NCI-H446 (cell line): ENCODE measurements around the gene SIN3B.
"Not testable (repeated sequence)": the region's sequence is repeated elsewhere in the genome, so short reads cannot be mapped to it uniquely, and the experiment has no call there.

Experiments
- DNase-seq, 2 experiments: peaks; one replicate each; lab custom pipeline; 2025; lab: John Stamatoyannopoulos, UW

SIN3B gene

GRCh38 chr19:16829010-16829821, at the start of gene SIN3B:
Gene SIN3B, plus strand, starts transcription at chr19:16829398. Its CDS starts 23 bp downstream, at chr19:16829421.
- peak; percentile 84 to 96 for DNase-seq

- DNase-seq: no peak
These were observed 49.5 kb upstream of the SIN3B start for GRCh38 chr19:16779539-16780163.

- no peak for DNase-seq
These were observed 46.5 kb upstream of the SIN3B start for GRCh38 chr19:16782719-16783118.

GRCh38 chr19:16788479-16788878, 40.7 kb upstream of the SIN3B start:
- DNase-seq: no peak

GRCh38 chr19:16789238-16789637, 40.0 kb upstream of the SIN3B start:
- DNase-seq: no peak

- DNase-seq: no peak
These were observed 39.1 kb upstream of the SIN3B start for GRCh38 chr19:16790051-16790450.

- no peak for DNase-seq
These were observed 37.3 kb upstream of the SIN3B start for GRCh38 chr19:16791942-16792341.

- no peak for DNase-seq
These were observed 34.4 kb upstream of the SIN3B start for GRCh38 chr19:16794456-16795441.

- no peak for DNase-seq
These were observed 33.5 kb upstream of the SIN3B start for GRCh38 chr19:16795731-16796130.

- no peak for DNase-seq
These were observed 31.3 kb upstream of the SIN3B start for GRCh38 chr19:16797876-16798275.

- DNase-seq: not testable (repeated sequence)
These were observed 30.9 kb upstream of the SIN3B start for GRCh38 chr19:16798326-16798725.

- DNase-seq: no peak
These were observed 29.5 kb upstream of the SIN3B start for GRCh38 chr19:16799740-16800139.

- no peak for DNase-seq
These were observed 27.6 kb upstream of the SIN3B start for GRCh38 chr19:16801600-16802013.

- no peak for DNase-seq
These were observed 25.0 kb upstream of the SIN3B start for GRCh38 chr19:16804176-16804575.

- DNase-seq: no peak
These were observed 21.5 kb upstream of the SIN3B start for GRCh38 chr19:16807549-16808284.

- no peak for DNase-seq
These were observed 14.6 kb upstream of the SIN3B start for GRCh38 chr19:16814526-16815100.

- DNase-seq: no peak
These were observed 9.1 kb upstream of the SIN3B start for GRCh38 chr19:16820056-16820455.

GRCh38 chr19:16821081-16821480, 8.1 kb upstream of the SIN3B start:
- no peak for DNase-seq

- DNase-seq: no peak
These were observed 6.5 kb upstream of the SIN3B start for GRCh38 chr19:16822648-16823047.

- no peak for DNase-seq
These were observed 4.4 kb upstream of the SIN3B start for GRCh38 chr19:16824658-16825311.
